Stimulated activated CD4-positive, alpha-beta T cell treated with anti-CD3 and anti-CD28 coated beads, TNF-alpha, amount 100 ng/mL, for 48 hours (primary cell): Measurements from ENCODE around the gene CDC42BPB.

Experiments
- DNase-seq, 3 donors: peaks; one replicate each; pipeline ENCODE4 v3.0.0-alpha.2; 2020; ENCODE audit warnings: low read depth in 3 of 3

CDC42BPB gene

DNA sequence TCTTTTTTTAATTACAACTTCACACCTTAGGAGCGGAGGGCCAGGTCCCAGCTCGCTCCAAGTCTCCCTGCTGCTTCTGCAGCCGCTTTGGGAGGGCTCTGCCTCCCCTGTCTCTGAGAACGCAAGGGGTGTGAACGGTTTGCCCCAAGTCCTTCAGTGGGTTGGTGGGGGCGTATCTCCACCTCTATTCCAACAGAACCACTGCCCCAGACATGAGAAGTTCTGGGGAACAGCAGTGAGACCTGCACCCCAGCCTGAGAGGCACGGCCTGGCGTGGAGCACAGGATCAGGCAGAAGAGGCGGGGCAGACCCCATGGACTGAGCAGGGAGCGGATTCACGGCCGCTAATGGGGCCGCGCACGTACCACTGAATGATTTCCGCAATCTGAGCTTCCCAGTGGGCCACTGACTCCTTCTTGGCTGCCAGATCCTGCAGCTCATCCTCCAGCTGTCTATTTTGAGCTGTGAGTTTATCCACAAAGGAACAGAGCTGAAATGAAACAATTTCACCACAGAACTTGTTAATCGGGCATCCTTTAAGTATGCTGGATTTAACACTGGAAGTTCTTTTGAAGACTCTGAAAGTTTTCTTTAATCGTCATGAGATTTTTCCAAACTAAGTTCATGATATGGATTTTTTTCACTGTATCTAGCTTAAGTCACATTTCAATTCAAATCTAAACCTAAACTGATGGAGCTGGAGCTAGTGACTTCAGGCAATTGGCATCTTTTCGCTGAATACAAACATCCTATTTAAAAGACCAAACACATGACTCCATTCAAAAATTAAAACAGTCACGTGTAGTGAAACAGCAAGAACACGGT, 90.5 kb downstream of the CDC42BPB start:
- no peak for DNase-seq

GRCh38 chr14:102965971-102966655, 91.2 kb downstream of the CDC42BPB start:
- no peak for DNase-seq

GRCh38 chr14:102965282-102965681, 92.1 kb downstream of the CDC42BPB start:
- no peak for DNase-seq

GRCh38 chr14:102964152-102964730, 93.1 kb downstream of the CDC42BPB start:
- no peak for DNase-seq

DNA sequence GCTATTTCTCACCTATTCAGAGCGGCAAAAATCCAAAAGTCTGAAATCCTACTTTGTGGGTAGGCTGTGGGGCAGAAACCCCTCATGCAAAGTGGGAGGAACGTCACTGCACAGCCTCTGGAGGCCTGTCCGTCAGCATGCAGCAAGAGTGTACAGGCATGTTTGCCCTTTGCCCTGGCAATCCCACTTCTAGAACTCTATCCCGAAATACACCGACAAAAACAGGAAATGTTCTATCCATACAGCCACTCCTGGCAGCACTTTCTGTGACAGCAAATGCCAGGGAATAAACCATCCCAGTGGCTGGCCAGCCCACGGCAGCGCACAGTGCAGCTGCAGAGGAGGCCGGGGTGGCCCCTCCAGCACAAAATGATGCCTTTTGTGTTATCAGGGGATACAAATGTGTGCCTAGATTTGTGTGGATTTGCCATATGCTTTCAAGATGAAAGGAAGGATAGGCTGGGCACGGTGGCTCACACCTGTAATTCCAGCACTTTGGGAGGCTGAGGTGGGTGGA, 95.2 kb downstream of the CDC42BPB start:
- DNase-seq: no peak

DNA sequence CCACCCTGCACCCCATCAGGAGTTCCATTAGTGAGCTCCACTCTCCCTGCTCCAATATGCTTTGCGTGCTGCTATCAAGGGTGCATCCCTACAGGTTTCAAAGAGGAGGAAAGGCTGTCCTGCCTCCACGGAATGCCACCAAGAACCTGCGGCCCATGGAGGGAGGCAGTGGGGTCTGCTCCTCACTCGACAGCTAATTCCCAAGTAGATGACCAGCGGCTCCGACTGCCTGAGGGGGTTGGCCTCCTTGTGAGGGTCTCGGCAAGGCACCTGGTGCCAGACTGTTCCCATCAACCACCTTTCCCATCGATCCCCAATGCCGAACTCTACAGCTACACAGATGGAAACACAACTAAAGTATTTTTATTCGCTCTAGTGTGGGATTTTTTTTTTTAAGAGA, 98.9 kb downstream of the CDC42BPB start:
- DNase-seq: no peak

DNA sequence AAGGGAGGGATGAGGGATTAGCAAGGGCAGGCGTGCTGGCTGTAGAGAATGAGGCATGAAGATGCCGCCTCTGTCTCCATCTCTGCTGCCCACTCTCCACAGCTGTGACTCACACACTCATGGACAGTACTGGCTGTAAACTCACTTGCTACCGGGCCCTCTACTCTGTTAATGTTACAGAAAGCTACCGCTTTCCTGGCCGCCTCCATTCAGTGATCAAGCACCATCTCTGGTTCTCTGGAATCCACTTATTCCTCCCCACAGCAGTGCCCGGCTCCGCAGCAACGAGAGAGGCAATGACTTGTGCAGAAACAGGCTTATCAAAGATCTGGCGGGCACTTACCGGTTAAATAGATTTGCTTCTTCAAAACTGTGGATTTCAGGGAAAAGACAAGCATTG, 100.1 kb downstream of the CDC42BPB start:
- DNase-seq: no peak

GRCh38 chr14:102955636-102956408, 101.5 kb downstream of the CDC42BPB start:
- no peak for DNase-seq

DNA sequence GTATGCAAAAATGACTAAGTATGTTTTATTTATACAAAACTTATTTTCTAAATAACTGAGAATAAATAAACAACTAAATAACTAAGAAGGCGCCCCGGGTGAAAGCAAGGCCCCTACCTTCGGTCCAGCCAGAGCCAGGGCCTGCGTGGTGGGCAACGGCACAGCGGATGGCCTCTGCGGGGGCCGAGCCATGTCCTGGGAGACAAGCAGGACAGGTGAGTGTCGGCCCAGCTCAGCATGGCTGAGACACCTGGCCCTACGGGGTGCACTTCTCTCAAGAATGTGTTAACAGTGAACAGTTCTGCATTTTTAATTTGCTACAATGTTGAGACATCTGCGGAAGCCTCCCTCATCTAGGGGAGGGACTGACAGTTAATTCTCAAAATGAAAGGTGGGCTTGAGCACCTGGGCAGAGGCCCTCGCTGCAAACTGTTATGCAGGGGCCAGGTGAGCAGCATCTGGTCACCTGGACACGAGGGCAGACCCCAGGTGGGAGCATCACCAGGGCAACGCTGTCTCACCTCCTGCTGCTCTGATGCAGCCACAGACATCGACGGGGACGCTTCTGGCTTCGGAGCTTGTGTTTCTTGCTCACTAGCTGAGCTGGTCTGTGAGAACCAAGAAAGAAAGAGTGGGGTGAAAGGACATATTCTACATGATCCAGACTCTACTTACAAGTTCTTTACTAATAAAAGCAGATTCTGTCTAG, 103.1 kb downstream of the CDC42BPB start:
- DNase-seq: no peak

GRCh38 chr14:102953100-102953499, 104.2 kb downstream of the CDC42BPB start:
- no peak for DNase-seq

- DNase-seq: no peak
Observed at GRCh38 chr14:102952276-102952675, 105.1 kb downstream of the CDC42BPB start.

- no peak for DNase-seq
Observed at GRCh38 chr14:102951799-102952198, 105.5 kb downstream of the CDC42BPB start.

DNA sequence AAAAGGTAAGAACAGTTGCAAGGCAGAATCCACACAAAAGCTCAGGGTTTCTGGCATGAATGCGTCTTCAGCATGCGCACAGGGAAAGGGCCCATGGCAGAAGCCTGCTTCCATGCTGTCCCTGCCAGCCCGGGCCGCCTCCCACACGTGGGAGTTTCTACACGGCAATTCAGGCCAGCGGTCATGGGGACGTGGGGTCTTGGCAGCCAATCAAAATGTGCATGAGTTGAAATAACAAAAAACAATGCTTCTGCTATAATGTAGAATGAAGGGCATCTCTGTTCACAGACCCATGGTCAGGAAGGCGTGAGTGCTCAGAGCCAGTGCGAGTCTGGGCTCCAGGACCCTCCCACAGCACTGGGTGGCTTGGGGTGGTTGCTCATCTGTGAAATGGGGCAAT, 106.3 kb downstream of the CDC42BPB start:
- no peak for DNase-seq

DNA sequence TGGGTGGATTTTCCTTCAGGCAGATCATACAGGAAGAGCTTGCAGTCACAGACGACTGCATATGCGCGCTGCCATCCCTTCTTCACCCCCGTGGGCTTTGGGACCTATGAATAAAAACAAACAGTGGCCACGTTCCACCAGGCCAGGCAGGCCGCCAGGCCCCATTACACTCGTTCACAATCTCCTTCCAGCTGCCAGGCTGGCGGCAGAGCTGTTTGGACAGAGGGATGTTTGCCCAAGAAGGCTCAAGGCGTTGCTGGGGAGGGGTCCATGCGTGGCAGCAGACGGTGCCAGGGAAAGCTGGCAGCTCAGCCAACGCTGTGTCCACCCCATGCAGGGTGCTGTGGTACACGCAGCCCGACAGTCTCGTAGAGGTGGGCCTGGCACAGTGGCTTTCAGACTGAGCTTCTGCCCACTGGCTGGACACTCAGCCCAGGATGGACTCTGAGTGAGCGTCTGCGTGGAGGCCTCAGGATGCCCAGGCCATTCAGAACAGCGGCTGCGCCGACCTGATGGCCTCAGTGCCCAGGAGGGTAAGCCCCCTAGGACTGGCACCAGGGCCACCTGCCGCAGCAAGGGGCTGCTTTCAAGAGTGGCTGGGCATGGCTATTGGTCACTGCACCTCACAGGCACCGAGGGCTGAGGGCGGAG, 107.4 kb downstream of the CDC42BPB start:
- no peak for DNase-seq

GRCh38 chr14:102949062-102949800, 108.1 kb downstream of the CDC42BPB start:
- no peak for DNase-seq

- DNase-seq: no peak
Observed at GRCh38 chr14:102948698-102949061, 108.7 kb downstream of the CDC42BPB start.

- DNase-seq: no peak
Observed at GRCh38 chr14:102947321-102948103, 109.8 kb downstream of the CDC42BPB start.

- no peak for DNase-seq
Observed at GRCh38 chr14:102945346-102946130, 111.8 kb downstream of the CDC42BPB start.
